Ishikawa (cell line): ENCODE data around the gene ANKRD55.

Experiments used
- CREB1 ChIP-seq: IDR thresholded peaks from 2 replicates; pipeline ENCODE4 v1.6.1; 2012; ENCODE audit warnings: low read depth
- EP300 ChIP-seq: IDR thresholded peaks from 2 replicates; pipeline ENCODE4 v1.6.1; 2012; ENCODE audit warnings: borderline replicate concordance
- TEAD4 ChIP-seq: IDR thresholded peaks from 2 replicates; pipeline ENCODE4 v1.6.1; 2012

- TF ChIP-seq TEAD4: no peak
- TF ChIP-seq EP300: no peak
- TF ChIP-seq CREB1: no peak
These were observed 5.4 kb downstream of the ANKRD55 start for GRCh38 chr5:56227691-56228090.
